Tibial nerve (tissue), 4 donors: ENCODE data around the gene ASTN2. TPM values are rescaled to one million over a fixed set of nuclear protein-coding genes. Genes with fewer than 3 reads are reported as not detected.

Experiments used
- DNase-seq, 2 donors: peaks; one replicate each; pipeline ENCODE4 v3.0.0-alpha.2; 2019; ENCODE audit warnings: low spot score in 2 of 2
- H3K27ac ChIP-seq, 4 donors: fragments of 200-600 bp; sonication (generic) in 3 of 4; one replicate each; pipeline ENCODE4 v1.5.1; 2017 to 2019; ENCODE audit warnings: mild to moderate bottlenecking in 1 of 4
- H3K27me3 ChIP-seq, 2 donors: fragments of 200-600 bp; sonication (generic) in 1 of 2; one replicate each; pipeline versions ENCODE4 v1.5.1 to v1.6.0; 2017 to 2019
- H3K36me3 ChIP-seq, 3 donors: fragments of 200-600 bp; sonication (generic); one replicate each; pipeline ENCODE4 v1.5.1; 2018 to 2019
- H3K4me1 ChIP-seq, 4 donors: fragments of 200-600 bp; sonication (generic) in 3 of 4; one replicate each; pipeline ENCODE4 v1.5.1; 2017 to 2019
- H3K4me3 ChIP-seq, 4 donors: fragments of 200-600 bp; sonication (generic) in 3 of 4; one replicate each; pipeline ENCODE4 v1.5.1; 2017 to 2019; ENCODE audit warnings: mild to moderate bottlenecking in 1 of 4, moderate library complexity in 1 of 4
- H3K9me3 ChIP-seq, 4 donors: fragments of 200-600 bp; sonication (generic) in 3 of 4; one replicate each; pipeline ENCODE4 v1.5.1; 2017 to 2019
- EP300 ChIP-seq, 2 donors: sonication (generic); formaldehyde crosslinking; IDR thresholded peaks; one replicate each; pipeline ENCODE4 v1.6.1; 2017; ENCODE audit warnings: antibody characterized with exemption in 2 of 2, mild to moderate bottlenecking in 1 of 2
- POLR2A ChIP-seq, 2 donors: fragments of 450-650 bp; IDR thresholded peaks; one replicate each; pipeline ENCODE4 v1.6.1; 2017; ENCODE audit warnings: antibody characterized with exemption in 2 of 2, mild to moderate bottlenecking in 2 of 2, moderate library complexity in 2 of 2
- WGBS, 2 donors: methylation state at CpG; one replicate each; pipeline ENCODE4 v1.1.5; 2018; 5-methylcytosine and 5-hydroxymethylcytosine counted together
- total RNA-seq, 4 donors: library from RNA; depleted of rRNA; stranded (reverse); fragments of >200 nt; gene quantifications; one replicate each; pipeline ENCODE4 v1.1.0, GENCODE V29; 2016
- TF ChIP-seq, protein P1 (sequence below), 5 experiments: fragments of 200-600 bp in 3 of 5; fragments of 450-650 bp in 2 of 5; sonication (generic) in 3 of 5; IDR thresholded peaks; one replicate each; pipeline ENCODE4 v1.5.1; 2016 to 2019; ENCODE audit warnings: antibody characterized with exemption in 5 of 5, mild to moderate bottlenecking in 3 of 5, moderate library complexity in 2 of 5

Gene ASTN2
- total RNA-seq, 4 donors from 2014 or later = 9.0 to 14.9 (median 12.3) TPM

GRCh38 chr9:116616304-116616914, 798.4 kb downstream of the ASTN2 start:
- 72 to 84% methylated on average over 5 of the region's 5 CpGs for WGBS, 2 donors
- peaks cover 0 to 3% (median 0%) of the 10 kb centered on the region in 4 donors for H3K9me3 ChIP-seq

DNA sequence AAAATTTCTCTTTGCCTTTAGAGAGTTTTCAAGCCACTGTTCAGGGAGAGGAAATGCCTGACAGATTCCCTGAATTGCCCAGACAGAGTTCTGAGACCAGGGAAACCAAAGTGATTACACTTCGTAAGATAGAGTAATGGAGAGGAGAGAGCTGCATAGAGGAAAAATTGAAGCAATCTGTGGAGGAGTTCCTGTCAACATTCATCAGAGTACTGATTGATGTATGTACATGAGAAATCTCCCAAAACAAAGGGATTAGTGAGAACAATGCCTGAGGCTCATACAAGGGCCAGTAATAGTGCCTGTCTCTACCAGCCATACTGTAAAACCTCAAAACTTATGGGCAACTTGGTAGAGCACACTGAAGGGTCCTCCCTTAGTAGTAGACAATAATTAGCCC, 806.8 kb downstream of the ASTN2 start:
- H3K9me3 ChIP-seq = no peaks in the 10 kb centered on the region
- H3K4me1 ChIP-seq = no peaks in the 10 kb centered on the region
- peaks cover 0 to 11% (median 0%) of the 10 kb centered on the region in 3 donors for H3K36me3 ChIP-seq
- no peaks in the 10 kb centered on the region for H3K27me3 ChIP-seq
- TF ChIP-seq, protein P1, sequence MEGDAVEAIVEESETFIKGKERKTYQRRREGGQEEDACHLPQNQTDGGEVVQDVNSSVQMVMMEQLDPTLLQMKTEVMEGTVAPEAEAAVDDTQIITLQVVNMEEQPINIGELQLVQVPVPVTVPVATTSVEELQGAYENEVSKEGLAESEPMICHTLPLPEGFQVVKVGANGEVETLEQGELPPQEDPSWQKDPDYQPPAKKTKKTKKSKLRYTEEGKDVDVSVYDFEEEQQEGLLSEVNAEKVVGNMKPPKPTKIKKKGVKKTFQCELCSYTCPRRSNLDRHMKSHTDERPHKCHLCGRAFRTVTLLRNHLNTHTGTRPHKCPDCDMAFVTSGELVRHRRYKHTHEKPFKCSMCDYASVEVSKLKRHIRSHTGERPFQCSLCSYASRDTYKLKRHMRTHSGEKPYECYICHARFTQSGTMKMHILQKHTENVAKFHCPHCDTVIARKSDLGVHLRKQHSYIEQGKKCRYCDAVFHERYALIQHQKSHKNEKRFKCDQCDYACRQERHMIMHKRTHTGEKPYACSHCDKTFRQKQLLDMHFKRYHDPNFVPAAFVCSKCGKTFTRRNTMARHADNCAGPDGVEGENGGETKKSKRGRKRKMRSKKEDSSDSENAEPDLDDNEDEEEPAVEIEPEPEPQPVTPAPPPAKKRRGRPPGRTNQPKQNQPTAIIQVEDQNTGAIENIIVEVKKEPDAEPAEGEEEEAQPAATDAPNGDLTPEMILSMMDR (IDR thresholded peaks at IDR 0.05) = no peak
- TF ChIP-seq EP300 (IDR thresholded peaks at IDR 0.05) = no peak
- WGBS, 2 donors = 83 to 86% methylated on average over 1 of the region's 1 CpG
- H3K27ac ChIP-seq = no peak overlapping the region
- no peak for DNase-seq
- H3K4me3 ChIP-seq = no peak overlapping the region

More at GRCh38 chr9:116616304-116616914, 798.4 kb downstream of the ASTN2 start:
- TF ChIP-seq EP300 (IDR thresholded peaks at IDR 0.05) = no peak
- TF ChIP-seq POLR2A (IDR thresholded peaks at IDR 0.05) = no peak
- TF ChIP-seq, protein P1 (IDR thresholded peaks at IDR 0.05) = no peak
- H3K4me1 ChIP-seq = no peaks in the 10 kb centered on the region
- H3K4me3 ChIP-seq = no peak overlapping the region
- H3K27ac ChIP-seq = no peak overlapping the region
- DNase-seq = no peak
- H3K27me3 ChIP-seq = no peaks in the 10 kb centered on the region
- H3K36me3 ChIP-seq = peaks cover 0 to 31% (median 4%) of the 10 kb centered on the region in 3 donors

DNA sequence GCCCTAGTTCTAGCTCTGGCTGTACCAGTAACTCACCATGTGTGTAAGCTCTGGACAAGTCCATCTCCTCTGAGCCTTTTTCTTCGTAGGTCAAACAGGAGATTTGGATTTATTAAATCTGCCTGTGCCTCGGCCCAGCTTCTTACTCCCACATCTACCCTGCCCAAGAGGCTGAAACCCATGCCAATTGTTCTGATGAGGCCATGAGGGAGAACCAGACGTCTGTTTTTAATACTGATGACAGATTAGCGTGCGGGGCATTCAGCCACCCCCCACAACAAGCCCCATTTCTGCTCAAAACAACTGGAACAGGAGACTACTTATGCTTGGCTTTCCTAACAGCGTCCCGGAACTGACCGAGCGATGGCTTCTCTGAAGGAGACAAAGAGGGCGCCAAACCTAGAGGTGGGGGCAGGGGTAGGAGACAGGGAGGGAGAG, 808.9 kb downstream of the ASTN2 start:
- no peaks in the 10 kb centered on the region for H3K27me3 ChIP-seq
- H3K4me3 ChIP-seq = no peak overlapping the region
- 51 to 62% methylated on average over 10 of the region's 10 CpGs for WGBS, 2 donors
- no peak overlapping the region for H3K27ac ChIP-seq
- no peaks in the 10 kb centered on the region for H3K4me1 ChIP-seq
- TF ChIP-seq EP300 (IDR thresholded peaks at IDR 0.05) = no peak
- TF ChIP-seq, protein P1 (IDR thresholded peaks at IDR 0.05) = no peak
- no peak for TF ChIP-seq POLR2A (IDR thresholded peaks at IDR 0.05)
- peaks cover 0 to 9% (median 0%) of the 10 kb centered on the region in 3 donors for H3K36me3 ChIP-seq
- DNase-seq = no peak
- H3K9me3 ChIP-seq = no peaks in the 10 kb centered on the region

- no peak overlapping the region for H3K27ac ChIP-seq
- H3K27me3 ChIP-seq = no peaks in the 10 kb centered on the region
- WGBS, 2 donors = 90 to 93% methylated on average over 3 of the region's 3 CpGs
- no peaks in the 10 kb centered on the region for H3K4me1 ChIP-seq
- TF ChIP-seq, protein P1 (IDR thresholded peaks at IDR 0.05) = no peak
- TF ChIP-seq EP300 (IDR thresholded peaks at IDR 0.05) (no peak), POLR2A (IDR thresholded peaks at IDR 0.05) (no peak)
- H3K4me3 ChIP-seq = no peak overlapping the region
- H3K36me3 ChIP-seq = peaks cover 0 to 5% (median 0%) of the 10 kb centered on the region in 3 donors
- DNase-seq = no peak
- no peaks in the 10 kb centered on the region for H3K9me3 ChIP-seq
Observed at GRCh38 chr9:116605060-116605459, 809.8 kb downstream of the ASTN2 start.

GRCh38 chr9:116604251-116604650, 810.6 kb downstream of the ASTN2 start:
- TF ChIP-seq, protein P1 (IDR thresholded peaks at IDR 0.05) = no peak
- TF ChIP-seq POLR2A (IDR thresholded peaks at IDR 0.05) (no peak), EP300 (IDR thresholded peaks at IDR 0.05) (no peak)
- Histone ChIP-seq H3K27ac (no peak overlapping the region), H3K36me3 (peaks cover 0 to 5% (median 0%) of the 10 kb centered on the region in 3 donors), H3K4me3 (no peak overlapping the region), H3K9me3 (no peaks in the 10 kb centered on the region), H3K27me3 (no peaks in the 10 kb centered on the region), H3K4me1 (no peaks in the 10 kb centered on the region)
- no peak for DNase-seq
- WGBS, 2 donors = 77 to 91% methylated on average over 2 of the region's 2 CpGs
